Calu3 (cell line): ENCODE data around the gene OR2B2. TPM values are rescaled to one million over a fixed set of nuclear protein-coding genes. Genes with fewer than 3 reads are reported as not detected.
A peak's percentile ranks its signal among the peaks of the same experiment; 100 is the strongest.

Source experiments
- BruUV-seq: library from RNA; stranded (reverse); fragments of 400-500 nt; replicated peaks from 2 replicates; lab custom pipeline; 2021; lab: Mats Ljungman, UMichigan
- CTCF ChIA-PET: fragments of 300-600 bp; sonication (Branson Sonifier 250); formaldehyde crosslinking; loops from one replicate; lab custom pipeline; 2022; ENCODE audit warnings: antibody characterized with exemption; lab: Charles Lee
- DNase-seq: peaks from one replicate; pipeline ENCODE4 v3.0.0; 2022
- H3K27ac Mint-ChIP-seq: one replicate; pipeline ENCODE4 v1.8.0; 2022; ENCODE audit warnings: mixed read lengths; ENCODE audit not compliant: unreplicated experiment
- H3K27me3 Mint-ChIP-seq: one replicate; pipeline ENCODE4 v1.8.0; 2022; ENCODE audit warnings: mixed read lengths; ENCODE audit not compliant: unreplicated experiment
- H3K36me3 Mint-ChIP-seq: one replicate; pipeline ENCODE4 v1.8.0; 2022; ENCODE audit warnings: mild to moderate bottlenecking, moderate library complexity, mixed read lengths; ENCODE audit not compliant: insufficient read depth, unreplicated experiment
- H3K4me1 Mint-ChIP-seq: one replicate; pipeline ENCODE4 v1.8.0; 2022; ENCODE audit warnings: mild to moderate bottlenecking, low read depth, mixed read lengths; ENCODE audit not compliant: unreplicated experiment
- H3K4me3 Mint-ChIP-seq: one replicate; pipeline ENCODE4 v1.8.0; 2022; ENCODE audit warnings: mild to moderate bottlenecking, low read depth, moderate library complexity, mixed read lengths; ENCODE audit not compliant: unreplicated experiment
- H3K9me3 Mint-ChIP-seq: one replicate; pipeline ENCODE4 v1.8.0; 2022; ENCODE audit warnings: low read depth, mixed read lengths; ENCODE audit not compliant: unreplicated experiment
- CTCF ChIP-seq: fragments of 200-600 bp; IDR thresholded peaks from one replicate; pipeline ENCODE4 v1.8.0; 2022; ENCODE audit warnings: antibody characterized with exemption; ENCODE audit not compliant: unreplicated experiment
- intact Hi-C: fragments of 100-400 bp; cut with micrococcal nuclease; formaldehyde crosslinking; loops from one replicate; pipeline ENCODE4 v1.10.0; 2022; ENCODE audit not compliant: unreplicated experiment
- total RNA-seq: library from RNA; stranded (reverse); gene quantifications from 2 replicates; pipeline ENCODE4 v1.2.3, GENCODE V29; 2022

Gene OR2B2
- total RNA-seq, 1 experiment from 2014 or later = not detected

GRCh38 chr6:27865850-27866356, 46.3 kb downstream of the OR2B2 start:
- H3K27ac Mint-ChIP-seq = peak overlapping the region; percentile 80
- H3K36me3 Mint-ChIP-seq = peaks cover 52% of the 10 kb centered on the region
- intact Hi-C loops = loop anchor here (1.0 to 2.0 kb wide), 2 partner anchors 27 kb away; a partner anchor contains a TSS
- DNase-seq = peak; percentile 42
- peaks cover 23% of the 10 kb centered on the region for H3K4me1 Mint-ChIP-seq
- CTCF ChIA-PET = interaction anchor here (0.6 to 3.1 kb wide), 5 partner anchors 27 to 41 kb away, joined by 3 to 33 read pairs (median 3); a partner anchor contains a TSS
- BruUV-seq = no TSS peak
- H3K27me3 Mint-ChIP-seq = no peaks in the 10 kb centered on the region
- H3K9me3 Mint-ChIP-seq = peaks cover 6% of the 10 kb centered on the region
- no peak for TF ChIP-seq CTCF
- H3K4me3 Mint-ChIP-seq = peak overlapping the region; percentile 92

GRCh38 chr6:27864906-27865849, 47.0 kb downstream of the OR2B2 start:
- intact Hi-C loops = no loop called here
- Mint-ChIP-seq H3K9me3 (peaks cover 3% of the 10 kb centered on the region), H3K27me3 (no peaks in the 10 kb centered on the region), H3K36me3 (peaks cover 49% of the 10 kb centered on the region), H3K27ac (peak overlapping the region; percentile 80), H3K4me1 (peaks cover 23% of the 10 kb centered on the region), H3K4me3 (peak overlapping the region; percentile 92)
- CTCF ChIA-PET = interaction anchor here (0.6 to 3.1 kb wide), 8 partner anchors 24 to 42 kb away, joined by 3 to 33 read pairs (median 3); a partner anchor contains a TSS
- peak; percentile 76 for DNase-seq
- no peak for TF ChIP-seq CTCF
- BruUV-seq = TSS peak; percentile 99

- Mint-ChIP-seq H3K4me3 (peak overlapping the region; percentile 92), H3K9me3 (peaks cover 3% of the 10 kb centered on the region), H3K27ac (peak overlapping the region; percentile 80), H3K36me3 (peaks cover 47% of the 10 kb centered on the region), H3K4me1 (peaks cover 23% of the 10 kb centered on the region), H3K27me3 (no peaks in the 10 kb centered on the region)
- BruUV-seq = no TSS peak
- DNase-seq = no peak
- TF ChIP-seq CTCF = no peak
- CTCF ChIA-PET = interaction anchor here (0.6 to 1.8 kb wide), 4 partner anchors 26 to 41 kb away, joined by 3 to 9 read pairs (median 4); a partner anchor contains a TSS
- intact Hi-C loops = no loop called here
Measured at GRCh38 chr6:27863962-27864905, 48.0 kb downstream of the OR2B2 start.
